ENCODE data around the gene BCORL1. TPM values are rescaled to one million over a fixed set of nuclear protein-coding genes. Genes with fewer than 3 reads are reported as not detected.

The BCORL1 gene
- total and polyA plus RNA-seq, 2 of the 8 experiments (the other 6 are each of a cell fraction or from before 2014, with no cell fraction given): 1.4 to 6.2 TPM

DNA sequence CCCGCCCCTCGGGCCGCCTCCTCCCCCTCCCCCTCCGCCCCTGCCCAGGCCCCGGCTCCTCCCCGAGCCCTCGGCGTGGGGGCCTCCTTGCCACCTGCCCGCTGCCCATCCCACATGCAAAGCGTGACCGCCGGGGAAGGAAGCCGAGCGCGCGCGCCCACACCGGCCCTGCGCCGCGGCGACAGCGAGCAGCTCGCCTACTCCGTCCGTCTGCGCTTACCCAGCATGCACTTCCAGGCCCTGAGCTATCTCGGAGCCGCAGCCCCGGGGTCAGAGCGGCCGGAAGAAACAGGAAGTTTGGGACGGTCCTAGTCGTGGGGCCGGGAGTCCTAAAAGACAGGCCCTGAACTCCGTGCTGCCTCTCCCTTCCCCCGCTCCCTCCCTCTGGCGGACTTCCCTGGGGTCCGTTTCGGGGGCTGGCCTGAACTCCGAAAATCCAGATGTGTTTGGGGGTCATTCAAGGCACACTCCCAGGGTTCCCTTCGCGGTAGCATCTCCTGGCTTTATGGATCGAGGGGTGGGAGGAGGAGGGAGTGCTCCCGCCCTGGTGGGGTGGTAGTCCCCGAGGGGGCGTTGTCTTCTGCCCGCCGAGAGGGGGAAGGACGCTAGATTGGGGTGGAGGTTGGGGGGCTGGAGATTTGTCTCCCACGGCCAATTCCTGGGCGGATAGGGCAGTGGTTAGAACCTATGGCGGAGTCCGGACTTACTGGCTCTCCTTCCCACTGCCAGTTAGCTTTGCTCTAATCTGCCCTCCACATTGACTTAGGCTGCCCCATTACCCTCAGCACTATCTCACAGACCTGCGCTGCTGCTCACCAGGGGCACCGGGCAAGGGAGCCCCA, 25.0 kb upstream of the BCORL1 start (continued):
- TF ChIP-seq RAD21 (IDR thresholded peaks at IDR 0.05 in 1 of 2, conservative IDR thresholded peaks at IDR 0.05 in 1 of 2; ENCODE audit: low read depth in 2 of 2, low read length in 2 of 2): no peak
- TF ChIP-seq USF2 (IDR thresholded peaks at IDR 0.05; ENCODE audit: low read length): no peak
- no peak for TF ChIP-seq TBP (IDR thresholded peaks at IDR 0.05; ENCODE audit: low read depth, low read length)
- no peak for TF ChIP-seq RFX5 (IDR thresholded peaks at IDR 0.05; ENCODE audit: borderline replicate concordance, low read depth, low read length)
- TF ChIP-seq SIRT6 (IDR thresholded peaks at IDR 0.05; ENCODE audit: low read length): no peak
- TF ChIP-seq CREB1 (IDR thresholded peaks at IDR 0.05): no peak
- no peak for TF ChIP-seq SRF (IDR thresholded peaks at IDR 0.05; ENCODE audit: low read depth, low read length)
- no peak for TF ChIP-seq POU5F1 (IDR thresholded peaks at IDR 0.05; ENCODE audit: low read depth, low read length)
- no peak for TF ChIP-seq NANOG (IDR thresholded peaks at IDR 0.05; ENCODE audit: insufficient read depth, low read depth, low read length, poor library complexity, severe bottlenecking)
- no peak for TF ChIP-seq BACH1 (IDR thresholded peaks at IDR 0.05; ENCODE audit: low read length)
- no peak for TF ChIP-seq TAF7 (optimal IDR thresholded peaks at IDR 0.05; ENCODE audit: borderline replicate concordance, low read depth, low read length)
- peak; percentile 82 for TF ChIP-seq ASH2L (IDR thresholded peaks at IDR 0.05; ENCODE audit: low read length)
- no peak for TF ChIP-seq MAFK (IDR thresholded peaks at IDR 0.05; ENCODE audit: low read depth, low read length)
- TF ChIP-seq JUN (IDR thresholded peaks at IDR 0.05; ENCODE audit: low read depth, low read length): no peak
- TF ChIP-seq HDAC6 (IDR thresholded peaks at IDR 0.05; ENCODE audit: low read depth, low read length): no peak
- no peak for TF ChIP-seq POLR2AphosphoS5 (IDR thresholded peaks at IDR 0.05; ENCODE audit: low read depth, low read length)
- no peak for TF ChIP-seq NRF1 (IDR thresholded peaks at IDR 0.05; ENCODE audit: low read depth, low read length)
- TF ChIP-seq GABPA (IDR thresholded peaks at IDR 0.05; ENCODE audit: borderline replicate concordance, insufficient read depth, low read length): no peak
- TF ChIP-seq YY1 (IDR thresholded peaks at IDR 0.05; ENCODE audit: low read depth, low read length): no peak
- no peak for TF ChIP-seq SAP30 (IDR thresholded peaks at IDR 0.05; ENCODE audit: insufficient read depth, insufficient replicate concordance, low read length)
- no peak for TF ChIP-seq BRCA1 (IDR thresholded peaks at IDR 0.05; ENCODE audit: low read depth, low read length)
- TF ChIP-seq GTF2F1 (IDR thresholded peaks at IDR 0.05; ENCODE audit: borderline replicate concordance, low read depth, low read length): no peak
- TF ChIP-seq, protein P1, sequence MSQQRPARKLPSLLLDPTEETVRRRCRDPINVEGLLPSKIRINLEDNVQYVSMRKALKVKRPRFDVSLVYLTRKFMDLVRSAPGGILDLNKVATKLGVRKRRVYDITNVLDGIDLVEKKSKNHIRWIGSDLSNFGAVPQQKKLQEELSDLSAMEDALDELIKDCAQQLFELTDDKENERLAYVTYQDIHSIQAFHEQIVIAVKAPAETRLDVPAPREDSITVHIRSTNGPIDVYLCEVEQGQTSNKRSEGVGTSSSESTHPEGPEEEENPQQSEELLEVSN (IDR thresholded peaks at IDR 0.05): peak; percentile 45; the same call in 1 of the 2 replicates
